Germinal center (tissue), 1 donor: ENCODE data around the gene URB1.
"Not testable (repeated sequence)": the region's sequence is repeated elsewhere in the genome, so short reads cannot be mapped to it uniquely, and the experiment has no call there.

Experiments
- DNase-seq: peaks from one replicate; pipeline ENCODE4 v3.0.0; 2012; ENCODE audit warnings: mixed read lengths, low spot score

Gene URB1

GRCh38 chr21:32319012-32319411, 73.8 kb downstream of the URB1 start:
- DNase-seq, result no peak

GRCh38 chr21:32317726-32318125, 75.1 kb downstream of the URB1 start:
- DNase-seq, result no peak

GRCh38 chr21:32316361-32317215, 76.2 kb downstream of the URB1 start:
- no peak for DNase-seq

DNA sequence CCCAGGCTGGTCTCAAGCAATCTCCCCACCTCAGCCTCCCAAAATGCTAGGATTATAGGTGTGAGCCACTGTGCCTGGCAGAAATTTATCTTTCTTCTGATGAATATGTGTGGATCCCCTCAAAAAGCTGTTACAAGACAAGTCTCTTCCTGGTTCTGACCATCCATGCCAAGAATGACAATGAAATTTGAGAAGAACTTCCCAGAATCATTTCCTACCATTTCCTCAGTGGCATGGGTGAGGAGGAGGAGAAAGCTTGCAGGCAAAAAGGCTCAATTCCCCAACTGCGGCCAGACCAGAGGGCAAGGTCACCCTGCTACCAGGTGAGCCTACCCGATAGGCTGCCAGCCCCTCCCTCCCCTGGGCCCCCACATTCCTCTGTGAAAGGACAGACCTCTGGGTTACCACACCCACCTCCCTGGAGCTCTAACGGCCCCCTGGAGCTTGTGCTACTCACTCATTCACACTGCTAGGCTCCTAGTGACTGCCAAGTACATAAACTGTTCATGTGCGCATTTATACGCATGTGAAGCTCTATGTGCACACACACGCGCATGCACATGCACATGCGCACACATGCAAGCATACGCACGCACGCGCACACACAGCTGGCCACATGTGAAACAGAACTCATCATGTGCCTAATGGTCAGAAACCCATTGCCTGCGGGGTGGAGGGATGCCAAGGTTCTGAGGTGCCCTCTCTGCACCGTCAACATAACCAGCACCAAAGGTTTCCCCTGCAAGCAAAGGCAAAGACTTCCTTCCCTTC, 77.1 kb downstream of the URB1 start:
- DNase-seq, result no peak

DNA sequence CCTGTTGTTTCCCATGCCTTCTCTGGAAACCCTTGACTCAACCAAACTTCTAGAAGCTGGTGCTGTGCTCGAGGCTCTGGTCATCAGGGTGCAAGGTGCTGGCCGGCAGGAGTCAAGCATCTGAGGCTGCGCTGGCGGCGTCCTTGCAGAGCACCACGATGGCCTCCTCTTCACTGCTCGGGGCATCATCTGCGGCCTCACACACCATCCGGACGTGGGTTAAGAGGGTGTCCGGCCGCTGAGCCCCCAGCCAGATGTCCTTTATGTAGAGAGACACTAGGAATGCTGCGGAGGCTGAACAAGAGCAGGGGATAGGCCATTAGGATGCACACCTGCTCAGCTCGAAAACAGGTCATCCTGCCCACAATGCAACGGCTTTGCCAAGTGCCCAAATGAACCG, 78.0 kb downstream of the URB1 start:
- DNase-seq, result no peak

DNA sequence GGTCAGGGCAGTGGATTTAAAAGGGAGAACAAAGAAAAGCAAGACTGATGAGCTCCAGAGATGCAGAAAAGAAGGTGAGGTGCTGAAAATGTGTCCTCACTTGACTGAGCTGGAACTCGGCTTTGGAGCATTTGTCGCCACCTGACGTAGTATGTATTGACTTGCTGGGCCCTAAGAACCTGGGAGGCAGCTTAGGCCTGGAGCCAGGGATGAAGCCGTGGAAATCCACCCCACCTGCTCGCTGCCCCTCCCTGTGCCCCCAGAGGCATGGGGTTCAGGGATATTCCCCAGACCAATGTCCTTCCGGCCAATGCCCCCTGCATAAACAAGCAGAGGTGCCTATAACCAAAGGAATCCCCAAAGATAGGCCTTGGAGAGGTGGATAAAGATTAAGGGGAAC, 79.8 kb downstream of the URB1 start:
- no peak for DNase-seq

DNA sequence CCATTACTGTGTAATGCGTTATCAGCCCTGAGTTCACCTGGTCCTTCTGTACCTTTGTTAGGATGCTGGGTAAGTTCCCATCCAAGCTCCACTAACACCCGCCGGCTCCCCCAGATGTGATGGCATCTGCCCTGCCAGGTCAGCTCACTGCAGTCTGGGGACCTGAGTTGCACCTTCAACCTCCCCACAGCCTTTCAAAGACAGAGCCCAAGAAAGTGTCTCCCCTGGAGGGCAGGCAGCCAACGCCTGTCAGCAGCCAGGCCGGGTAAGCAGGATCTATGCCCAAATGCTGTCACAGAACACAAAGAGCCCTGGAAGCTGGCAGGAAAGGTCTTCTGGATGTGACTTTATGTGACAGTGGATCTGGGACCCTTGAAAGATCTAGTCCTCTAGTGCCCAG, 80.5 kb downstream of the URB1 start:
- no peak for DNase-seq

GRCh38 chr21:32311621-32312020, 81.2 kb downstream of the URB1 start:
- DNase-seq, result no peak

GRCh38 chr21:32310976-32311375, 81.8 kb downstream of the URB1 start:
- DNase-seq, result not testable (repeated sequence)

GRCh38 chr21:32309906-32310460, 82.8 kb downstream of the URB1 start:
- no peak for DNase-seq

GRCh38 chr21:32308696-32309095, 84.1 kb downstream of the URB1 start:
- no peak for DNase-seq

DNA sequence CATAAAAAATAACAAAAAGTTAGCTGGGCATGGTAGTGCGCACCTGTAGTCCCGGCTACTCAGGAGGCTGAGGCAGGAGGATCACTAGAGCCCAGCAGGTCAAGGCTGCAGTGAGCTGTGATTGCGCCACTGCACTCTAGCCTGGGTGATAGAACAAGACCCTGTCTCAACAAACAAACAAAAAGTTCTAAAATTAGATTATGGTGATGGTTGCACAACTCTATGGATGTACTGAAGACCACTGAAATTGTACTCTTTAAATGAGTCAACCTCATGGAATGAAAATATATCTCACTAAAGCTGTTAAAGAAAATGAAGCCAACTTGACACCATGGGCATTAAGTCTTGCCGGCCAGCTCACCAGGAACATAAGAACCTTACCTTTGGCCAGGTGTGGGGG, 85.1 kb downstream of the URB1 start:
- DNase-seq, result no peak

GRCh38 chr21:32306021-32306780, 86.6 kb downstream of the URB1 start:
- DNase-seq, result no peak

DNA sequence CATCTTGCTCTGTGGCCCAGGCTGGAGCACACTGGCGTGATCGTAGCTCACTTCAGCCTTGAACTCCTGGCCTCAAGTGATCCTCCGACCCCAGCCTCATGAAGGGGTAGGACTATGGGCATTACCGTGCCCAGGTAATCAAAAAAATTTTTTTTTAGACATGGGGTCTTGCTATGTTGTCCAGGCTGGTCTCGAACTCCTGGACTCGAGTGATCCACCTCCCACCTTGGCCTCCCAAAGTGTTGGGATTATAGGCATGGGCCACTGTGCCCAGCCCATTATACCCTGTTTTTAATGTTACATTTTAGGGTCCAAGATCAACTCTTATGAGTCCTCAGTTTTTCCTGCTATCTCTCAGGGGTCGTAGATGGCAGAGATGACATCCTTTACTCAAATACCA, 87.8 kb downstream of the URB1 start:
- no peak for DNase-seq

- DNase-seq, result no peak
Observed at GRCh38 chr21:32303385-32303784, 89.4 kb downstream of the URB1 start.

DNA sequence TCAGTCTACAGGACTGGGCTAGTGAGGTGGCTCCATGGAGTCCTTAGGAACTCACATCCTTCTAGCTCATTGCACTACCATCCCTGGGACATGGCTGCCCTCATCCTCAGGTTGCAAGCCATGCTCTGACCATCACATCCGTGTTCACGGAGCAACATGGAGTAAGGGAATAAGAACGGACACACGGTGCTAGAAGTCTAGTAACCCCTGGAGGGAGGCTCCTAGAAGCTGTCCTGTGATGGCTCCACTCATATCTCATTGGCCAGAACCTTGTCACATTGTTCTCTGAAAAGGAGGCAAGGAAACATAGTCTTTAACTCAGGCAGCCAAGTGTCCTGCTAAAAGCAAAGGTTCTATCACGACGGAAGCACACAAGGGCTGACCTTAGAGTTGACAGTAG, 90.3 kb downstream of the URB1 start:
- no peak for DNase-seq

DNA sequence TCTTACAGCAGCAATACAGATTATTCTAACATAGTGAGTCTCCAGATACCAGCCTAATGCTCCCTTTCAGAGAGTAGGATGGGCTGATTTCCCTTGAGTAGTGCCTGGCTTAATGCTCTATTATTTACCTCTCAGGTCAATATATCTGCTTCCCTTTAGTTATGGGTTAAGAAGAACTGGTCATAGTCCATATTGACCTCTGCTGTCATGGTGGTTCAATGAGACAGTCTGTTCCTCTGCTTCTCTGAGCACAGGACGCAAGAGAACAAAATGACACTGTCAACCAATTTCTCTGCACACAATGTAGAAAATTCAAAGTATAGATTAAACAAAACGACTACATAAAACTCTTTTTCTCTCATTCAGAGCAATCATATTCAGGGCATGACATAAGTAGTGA, 91.2 kb downstream of the URB1 start:
- no peak for DNase-seq

- DNase-seq, result no peak
Observed at GRCh38 chr21:32300117-32300681, 92.6 kb downstream of the URB1 start.

GRCh38 chr21:32299695-32300094, 93.1 kb downstream of the URB1 start:
- DNase-seq, result no peak

DNA sequence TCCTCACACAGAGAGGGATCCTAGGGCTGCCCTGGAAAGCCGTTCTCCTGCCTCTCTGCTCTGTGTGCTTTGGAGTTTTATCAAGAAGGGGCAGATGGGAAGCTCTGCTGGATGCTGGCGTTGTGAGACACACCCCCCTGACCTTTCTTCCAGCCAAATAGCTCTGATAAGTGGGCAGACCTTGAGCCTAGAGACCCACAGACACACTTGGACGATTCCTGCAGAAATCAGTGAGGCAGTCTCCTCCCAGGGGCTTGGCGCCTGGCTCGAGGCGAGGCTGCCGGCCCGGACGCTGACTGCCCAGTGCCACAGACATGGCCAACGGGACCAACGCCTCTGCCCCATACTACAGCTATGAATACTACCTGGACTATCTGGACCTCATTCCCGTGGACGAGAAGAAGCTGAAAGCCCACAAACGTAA, 94.1 kb downstream of the URB1 start, which contains the start of gene MRAP:
MRAP (plus strand) TSS at position 198 of the 424 bp plus-strand sequence; CDS start at position 315, 117 bp downstream.
- DNase-seq, result no peak

GRCh38 chr21:32298148-32298559, 94.7 kb downstream of the URB1 start:
- no peak for DNase-seq

DNA sequence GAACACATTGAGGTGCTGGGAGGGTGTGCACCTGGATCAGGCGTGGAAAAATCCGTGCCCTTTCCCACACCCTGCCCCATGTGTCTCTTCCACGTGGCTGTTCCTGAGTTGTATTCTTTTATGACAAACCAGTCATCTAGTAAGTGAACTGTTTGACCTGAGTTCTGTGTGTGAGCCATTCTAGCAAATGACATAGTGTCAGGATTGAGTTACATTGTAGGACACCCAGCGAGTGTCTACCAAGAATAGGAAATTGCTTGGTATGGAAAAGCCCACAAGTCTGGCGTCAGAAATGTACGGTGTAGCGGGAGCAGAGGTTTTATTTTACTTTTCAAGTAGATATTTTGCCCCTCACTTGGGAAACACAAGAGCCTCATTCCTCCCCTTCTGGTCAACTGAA, 95.4 kb downstream of the URB1 start:
- no peak for DNase-seq
